A673 (cell line): ENCODE results near the gene NDC1. TPM values are rescaled to one million over a fixed set of nuclear protein-coding genes. Genes with fewer than 3 reads are reported as not detected.

Experiments
- BruUV-seq: library from RNA; stranded (reverse); fragments of 400-500 nt; replicated peaks from 2 replicates; lab custom pipeline; 2021; lab: Mats Ljungman, UMichigan
- CTCF ChIA-PET: fragments of 300-600 bp; sonication (Branson Sonifier 250); formaldehyde crosslinking; loops from one replicate; lab custom pipeline; 2022; ENCODE audit warnings: antibody characterized with exemption; lab: Charles Lee
- POLR2A ChIA-PET: fragments of 300-600 bp; sonication (Branson Sonifier 250); formaldehyde crosslinking; loops from one replicate; lab custom pipeline; 2022; ENCODE audit warnings: antibody characterized with exemption; ENCODE audit not compliant: low non-redundant PET; lab: Charles Lee
- DNase-seq: peaks from one replicate; pipeline ENCODE4 v3.0.0-alpha.2; 2015; ENCODE audit warnings: low spot score
- H3K27ac ChIP-seq: fragments of 200-600 bp; sonication (generic); 2 replicates; pipeline ENCODE4 v1.5.1; 2016; ENCODE audit warnings: mixed run types, low read depth, mild to moderate bottlenecking, mixed read lengths, antibody characterized with exemption, low read length; ENCODE audit not compliant: poor library complexity, severe bottlenecking
- H3K27me3 ChIP-seq: fragments of 200-600 bp; sonication (generic); replicated peaks from 2 replicates; pipeline ENCODE4 v1.6.1; 2017; ENCODE audit warnings: mixed run types, low read depth, mild to moderate bottlenecking, mixed read lengths, antibody characterized with exemption, low read length; ENCODE audit not compliant: insufficient read depth, poor library complexity
- H3K36me3 ChIP-seq: fragments of 200-600 bp; sonication (generic); 2 replicates; pipeline ENCODE4 v1.6.1; 2016; ENCODE audit warnings: mixed run types, mild to moderate bottlenecking, mixed read lengths, antibody characterized with exemption, low read length; ENCODE audit not compliant: insufficient read depth, poor library complexity, severe bottlenecking
- H3K4me1 ChIP-seq: fragments of 200-600 bp; sonication (generic); 2 replicates; pipeline ENCODE4 v1.6.1; 2017; ENCODE audit warnings: mixed run types, mild to moderate bottlenecking, mixed read lengths, antibody characterized with exemption, low read length; ENCODE audit not compliant: insufficient read depth, poor library complexity, severe bottlenecking
- H3K4me3 ChIP-seq: fragments of 200-600 bp; sonication (generic); 2 replicates; pipeline ENCODE4 v1.5.1; 2016; ENCODE audit warnings: low read depth, mixed run types, mild to moderate bottlenecking, mixed read lengths, low read length; ENCODE audit not compliant: poor library complexity, severe bottlenecking
- H3K9me3 ChIP-seq: fragments of 200-600 bp; sonication (generic); 2 replicates; pipeline ENCODE4 v1.6.1; 2016; ENCODE audit warnings: mixed run types, low read depth, mild to moderate bottlenecking, mixed read lengths, antibody characterized with exemption, low read length; ENCODE audit not compliant: poor library complexity, severe bottlenecking
- CTCF ChIP-seq: fragments of 300-800, 200-600 bp; sonication (generic); conservative IDR thresholded peaks from 2 replicates; pipeline ENCODE4 v1.5.1; 2017; ENCODE audit warnings: low read depth, mild to moderate bottlenecking, antibody characterized with exemption, low read length, moderate library complexity, mixed read lengths
- EZH2 ChIP-seq: fragments of 200-600 bp; sonication (generic); IDR thresholded peaks from 2 replicates; pipeline ENCODE4 v1.6.1; 2017; ENCODE audit warnings: borderline replicate concordance, low read depth, mild to moderate bottlenecking, mixed read lengths, antibody characterized with exemption, low read length; ENCODE audit not compliant: poor library complexity, severe bottlenecking
- intact Hi-C: fragments of 100-400 bp; cut with micrococcal nuclease; formaldehyde crosslinking; loops from one replicate; pipeline ENCODE4 v1.10.0; 2022; ENCODE audit not compliant: unreplicated experiment
- total RNA-seq: library from RNA; stranded (reverse); gene quantifications from 2 replicates; pipeline ENCODE4 v1.2.3, GENCODE V29; 2021

The NDC1 gene
- total RNA-seq, 1 experiment from 2014 or later: 26.6 TPM

DNA sequence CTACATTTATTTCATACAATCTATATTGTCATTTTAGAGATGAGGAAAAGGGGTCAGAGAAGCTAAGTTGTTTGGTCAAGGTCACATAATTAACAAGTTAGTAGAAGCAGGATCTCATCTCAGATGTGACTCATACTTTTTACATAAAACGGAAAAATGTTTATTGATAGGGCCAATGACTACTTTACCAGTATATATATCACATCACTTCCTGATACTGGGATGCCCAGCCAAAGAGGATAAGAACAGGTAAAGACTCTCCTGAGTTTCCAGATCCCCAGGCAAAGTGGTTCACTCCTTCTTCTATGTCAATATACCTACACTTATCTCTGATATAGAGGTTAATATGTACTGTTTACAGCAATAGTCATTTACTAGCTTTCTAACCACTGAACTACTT is 30.5 kb upstream of the NDC1 start:
- H3K9me3 ChIP-seq: no peaks in the 10 kb centered on the region
- POLR2A ChIA-PET: no interaction called here
- no peaks in the 10 kb centered on the region for H3K4me1 ChIP-seq
- no peaks in the 10 kb centered on the region for H3K36me3 ChIP-seq
- DNase-seq: no peak
- BruUV-seq: no TSS peak
- no peak overlapping the region for H3K4me3 ChIP-seq
- CTCF ChIA-PET: no interaction called here
- no peaks in the 10 kb centered on the region for H3K27me3 ChIP-seq
- TF ChIP-seq EZH2 (no peak), CTCF (no peak)
- H3K27ac ChIP-seq: no peak overlapping the region
- intact Hi-C loops: no loop called here

DNA sequence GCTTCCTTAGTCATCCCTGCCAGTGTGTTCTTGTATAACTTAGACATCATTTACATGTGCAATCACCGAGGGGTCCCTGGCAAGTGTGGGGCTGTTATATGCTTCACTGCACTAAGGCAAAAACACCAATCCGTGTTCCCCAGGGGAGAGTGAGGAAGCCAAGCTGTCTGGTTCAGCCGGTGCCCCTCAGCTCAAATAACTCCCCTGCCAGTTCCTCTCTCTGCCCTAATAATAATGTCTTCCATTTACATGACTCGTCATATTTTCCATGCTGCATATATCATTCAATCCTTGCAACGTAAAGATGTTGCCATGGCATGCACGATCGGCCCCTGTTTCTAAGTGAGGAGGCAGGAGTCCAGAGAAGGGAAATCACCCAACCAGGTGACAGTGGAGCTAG is 24.4 kb upstream of the NDC1 start:
- H3K27ac ChIP-seq: no peak overlapping the region
- H3K36me3 ChIP-seq: no peaks in the 10 kb centered on the region
- ChIA-PET CTCF (no interaction called here), POLR2A (no interaction called here)
- TF ChIP-seq CTCF: no peak
- H3K27me3 ChIP-seq: no peaks in the 10 kb centered on the region
- H3K4me1 ChIP-seq: peaks cover 6% of the 10 kb centered on the region
- intact Hi-C loops: no loop called here
- peak; percentile 6 for DNase-seq
- no TSS peak for BruUV-seq
- H3K9me3 ChIP-seq: no peaks in the 10 kb centered on the region
- no peak overlapping the region for H3K4me3 ChIP-seq

GRCh38 chr1:53860967-53861411 is 22.9 kb upstream of the NDC1 start:
- no peaks in the 10 kb centered on the region for H3K27me3 ChIP-seq
- ChIA-PET CTCF (interaction anchor here (0.5 to 1.6 kb wide), 2 partner anchors 9 to 88 kb away, joined by 4 to 5 read pairs; no protein-coding TSS in a partner anchor), POLR2A (no interaction called here)
- peaks cover 6% of the 10 kb centered on the region for H3K4me1 ChIP-seq
- peak; percentile 66 for TF ChIP-seq CTCF
- TF ChIP-seq EZH2: no peak
- H3K27ac ChIP-seq: no peak overlapping the region
- peak; percentile 55 for DNase-seq
- intact Hi-C loops: loop anchor here (1.0 kb wide), 1 partner anchor 88 kb away; no protein-coding TSS in a partner anchor
- no peaks in the 10 kb centered on the region for H3K9me3 ChIP-seq
- BruUV-seq: no TSS peak
- H3K36me3 ChIP-seq: no peaks in the 10 kb centered on the region
- H3K4me3 ChIP-seq: no peak overlapping the region
